Activated CD4-positive, alpha-beta T cell treated with anti-CD3 and anti-CD28 coated beads for 1 hour (primary cell): ENCODE results near the gene RPN2.

Source experiments
- DNase-seq: peaks from one replicate; pipeline ENCODE4 v3.0.0-alpha.2; 2020

RPN2 gene

DNA sequence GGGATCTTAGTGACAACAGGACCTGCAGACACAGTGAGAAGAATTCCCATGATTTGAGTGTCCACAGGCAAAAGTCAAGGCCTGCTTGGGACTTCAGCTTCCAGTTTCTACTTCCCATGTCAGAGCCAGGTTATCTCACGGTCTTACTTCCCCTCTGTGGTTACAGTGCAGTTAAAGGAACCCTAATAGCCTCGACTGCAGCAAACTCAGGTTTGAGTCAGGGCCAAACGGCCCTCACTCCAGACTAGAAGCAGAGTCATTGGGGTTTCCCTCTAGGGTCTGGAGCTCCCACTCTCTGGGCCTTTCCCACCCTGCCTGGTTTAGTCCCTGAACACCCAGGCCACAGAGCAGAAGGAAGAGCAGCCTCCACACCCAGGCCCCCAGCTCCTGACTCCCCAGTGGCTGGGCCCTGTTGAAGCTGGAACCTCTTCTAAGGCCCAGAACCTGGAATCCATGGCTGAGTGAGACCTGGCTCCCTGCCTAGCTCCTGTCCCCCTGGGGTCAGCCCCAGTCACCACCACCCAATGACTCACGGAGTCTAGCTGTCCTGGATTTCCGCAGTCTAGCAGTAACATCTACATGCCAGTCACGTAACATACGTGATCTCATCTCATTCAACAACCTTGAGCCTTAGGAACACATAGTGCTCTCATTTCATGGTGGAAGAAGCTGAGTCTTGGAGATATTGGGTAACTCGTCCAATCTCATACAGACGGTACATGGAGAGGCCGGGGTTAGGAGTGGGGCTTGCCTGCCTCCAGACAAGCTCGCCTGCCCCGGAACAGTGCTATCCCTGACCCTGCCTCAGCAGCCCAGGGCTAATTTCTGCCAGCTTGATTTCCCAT, 91.7 kb downstream of the RPN2 start:
- DNase-seq: no peak

DNA sequence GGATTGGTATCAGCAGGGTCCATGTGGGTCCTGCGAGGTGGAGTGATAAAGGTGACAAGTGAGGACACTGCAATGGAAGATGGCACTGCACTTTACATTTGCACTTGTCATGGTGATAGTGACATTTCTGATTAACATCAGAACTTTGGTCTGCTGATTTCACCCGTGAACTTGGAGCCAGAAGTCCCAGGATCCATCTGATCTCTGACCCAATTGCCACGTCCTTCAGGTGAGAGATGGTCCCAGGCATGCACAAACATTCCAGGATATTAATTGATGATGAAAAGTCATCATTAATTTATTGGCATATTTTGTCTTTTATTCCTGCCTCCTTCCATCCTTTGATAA, 92.3 kb downstream of the RPN2 start:
- DNase-seq: no peak

DNA sequence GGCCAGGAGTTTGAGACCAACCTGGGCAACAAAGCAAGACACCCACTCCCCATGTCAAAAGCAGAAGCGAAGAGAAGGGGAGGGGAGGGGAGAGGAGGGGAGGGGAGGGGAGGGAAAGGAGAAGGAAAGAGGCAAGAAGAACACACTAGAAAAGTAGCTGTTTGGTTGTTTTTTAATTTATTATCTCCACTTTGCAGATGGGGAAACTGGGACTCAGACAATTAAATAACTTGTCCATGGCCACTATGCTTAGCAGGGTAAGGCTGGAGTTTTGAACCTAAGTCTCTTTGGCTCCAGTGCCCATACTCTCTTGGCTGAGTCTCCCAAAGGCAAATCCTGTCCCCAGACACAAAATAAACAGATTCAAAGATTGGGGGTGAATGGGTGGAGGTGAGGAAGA, 94.9 kb downstream of the RPN2 start:
- no peak for DNase-seq

DNA sequence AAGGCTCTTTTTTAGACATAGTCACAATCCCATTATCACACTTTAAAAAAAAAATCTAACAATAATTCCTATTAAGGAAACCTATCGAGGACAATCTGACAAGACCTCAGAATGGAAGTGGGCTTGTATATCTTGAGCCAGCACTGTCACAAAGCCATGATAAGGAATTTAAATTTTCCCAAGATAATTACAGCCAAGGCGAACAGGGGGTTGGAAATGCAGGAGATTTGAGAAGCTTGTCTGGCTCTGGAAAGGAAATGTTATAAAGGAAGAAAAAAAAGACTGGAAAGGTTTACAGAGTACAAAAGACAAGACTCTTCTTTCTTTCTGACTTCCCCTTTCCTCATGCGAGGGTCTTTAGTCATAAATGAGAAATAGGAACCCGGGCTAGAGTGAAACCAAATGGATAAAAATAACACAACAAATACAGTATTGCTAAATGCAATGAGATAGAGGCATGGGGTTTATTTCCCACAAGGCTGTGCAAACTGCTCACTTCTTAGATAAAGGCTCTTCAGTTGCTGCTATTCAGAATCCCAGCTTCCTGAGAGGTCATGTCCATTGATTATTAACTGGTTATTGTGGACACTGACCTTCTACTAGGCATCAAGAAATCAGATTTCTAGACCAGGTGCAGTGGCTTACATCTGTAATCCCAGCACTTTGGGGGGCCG, 95.9 kb downstream of the RPN2 start:
- DNase-seq: no peak

DNA sequence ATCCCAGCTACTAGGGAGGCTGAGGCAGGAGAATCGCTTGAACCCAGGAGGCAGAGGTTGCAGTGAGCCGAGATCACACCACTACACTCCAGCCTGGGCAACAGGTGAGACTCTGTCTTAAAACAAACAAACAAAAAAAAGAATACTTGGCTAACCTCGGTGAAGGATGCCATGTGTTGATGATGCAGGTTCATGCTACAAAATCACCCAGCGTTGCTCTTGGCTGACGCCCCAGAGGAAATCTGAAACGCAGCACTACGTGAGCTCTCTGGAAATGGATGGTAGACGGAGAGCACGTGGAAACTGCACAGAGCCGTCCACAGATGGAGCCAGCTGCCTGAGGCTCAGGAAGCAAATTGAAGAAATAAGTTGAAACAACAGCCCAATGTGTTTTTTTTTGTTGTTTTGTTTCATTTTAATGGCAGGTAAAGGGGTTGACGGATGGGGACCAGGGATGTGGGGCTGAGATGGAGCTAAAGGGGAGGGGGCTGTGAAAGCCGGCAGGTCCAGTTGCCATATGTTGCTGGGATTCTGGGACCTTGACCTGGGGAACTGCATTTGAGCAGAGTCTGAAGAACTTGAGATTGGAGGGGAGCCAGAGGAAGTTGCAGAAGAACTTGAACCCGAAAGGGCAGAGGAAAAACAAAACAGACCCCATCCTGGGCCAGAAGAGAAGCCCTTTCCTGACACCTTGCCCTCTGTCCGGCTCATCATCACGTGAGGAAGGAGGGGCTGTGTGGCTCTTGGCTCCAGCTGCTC, 97.5 kb downstream of the RPN2 start:
- no peak for DNase-seq

DNA sequence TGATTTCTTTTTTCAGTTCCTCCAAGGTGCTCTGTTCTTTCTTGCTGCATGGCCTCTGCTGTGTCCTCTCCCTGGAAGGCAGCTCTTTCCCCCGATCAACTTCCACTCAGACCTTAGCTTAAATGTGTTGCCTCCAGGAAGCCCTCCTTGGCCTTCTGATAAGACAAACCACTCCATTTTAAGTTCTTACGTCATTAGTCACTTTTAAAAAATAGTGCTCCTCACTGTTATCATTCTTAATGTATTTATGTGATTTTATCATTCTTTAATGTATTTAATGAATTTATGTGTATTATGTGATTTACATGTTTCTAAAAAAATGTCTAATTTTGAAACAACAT, 98.1 kb downstream of the RPN2 start:
- DNase-seq: no peak

DNA sequence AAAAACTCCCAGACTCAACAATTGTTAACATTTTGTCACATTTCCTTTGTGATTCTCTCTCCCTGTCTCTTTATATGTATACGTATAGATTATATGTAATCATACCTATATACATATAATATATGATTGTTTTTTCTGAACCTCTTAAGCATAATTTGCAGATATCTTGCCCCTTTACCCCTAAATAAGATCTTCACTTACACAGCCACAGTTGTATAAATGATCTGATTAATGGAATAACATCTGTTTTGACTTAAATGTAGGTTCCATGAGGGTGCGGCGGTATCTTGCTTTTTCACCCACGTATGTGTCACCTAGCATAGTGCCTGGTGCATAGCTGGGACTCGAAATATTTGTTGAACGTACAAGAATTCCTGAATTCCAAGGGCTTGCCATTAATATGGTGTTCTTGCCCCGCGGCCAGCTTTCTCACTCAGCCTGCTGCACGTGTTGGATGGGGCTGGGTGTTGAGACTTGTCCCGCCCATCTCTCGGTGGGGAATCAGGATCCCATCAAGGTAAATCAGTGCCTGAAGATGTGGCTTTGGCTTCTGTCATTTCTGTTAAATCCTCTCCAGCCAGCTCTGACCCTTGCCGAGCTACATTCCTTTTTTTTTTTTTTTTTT, 99.9 kb downstream of the RPN2 start:
- no peak for DNase-seq

DNA sequence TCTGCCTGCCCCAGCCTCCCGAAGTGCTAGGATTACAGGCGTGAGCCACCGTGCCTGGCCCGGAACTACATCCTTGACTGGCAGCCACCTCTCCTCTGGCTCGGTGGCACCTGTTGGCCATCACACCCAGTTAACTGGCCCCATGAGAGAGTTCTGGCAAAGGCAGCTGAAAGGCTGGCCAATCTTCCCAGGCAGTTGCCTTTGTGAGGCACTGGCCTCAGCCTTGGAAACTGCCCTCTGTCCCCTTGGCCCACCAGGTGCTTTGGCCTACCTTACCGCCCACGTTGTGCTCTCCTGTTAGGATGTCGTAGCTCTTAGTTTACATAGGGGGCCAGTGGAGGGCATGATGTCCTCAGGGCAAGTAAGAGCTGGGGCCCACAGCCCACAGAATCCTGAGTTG, 100.7 kb downstream of the RPN2 start:
- no peak for DNase-seq

DNA sequence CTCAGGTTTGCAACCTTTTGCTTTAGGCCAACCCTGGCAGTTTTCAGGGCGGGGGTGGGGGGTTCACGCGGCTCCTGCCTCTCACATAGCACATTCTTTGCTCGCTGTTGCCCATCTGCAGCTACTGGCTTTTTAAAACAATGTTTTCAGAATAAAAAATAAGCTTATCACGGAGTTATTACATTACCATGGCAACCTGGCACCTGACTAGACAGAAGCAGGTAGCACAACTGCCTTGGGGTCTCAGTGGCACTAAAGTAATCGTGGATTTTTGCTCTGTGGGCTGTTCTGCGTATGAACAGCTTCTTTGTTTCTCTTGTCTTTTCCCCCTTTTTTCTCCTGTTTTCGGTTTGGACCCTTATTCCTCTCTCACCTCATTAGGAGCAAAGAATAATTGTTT, 101.3 kb downstream of the RPN2 start:
- DNase-seq: no peak

DNA sequence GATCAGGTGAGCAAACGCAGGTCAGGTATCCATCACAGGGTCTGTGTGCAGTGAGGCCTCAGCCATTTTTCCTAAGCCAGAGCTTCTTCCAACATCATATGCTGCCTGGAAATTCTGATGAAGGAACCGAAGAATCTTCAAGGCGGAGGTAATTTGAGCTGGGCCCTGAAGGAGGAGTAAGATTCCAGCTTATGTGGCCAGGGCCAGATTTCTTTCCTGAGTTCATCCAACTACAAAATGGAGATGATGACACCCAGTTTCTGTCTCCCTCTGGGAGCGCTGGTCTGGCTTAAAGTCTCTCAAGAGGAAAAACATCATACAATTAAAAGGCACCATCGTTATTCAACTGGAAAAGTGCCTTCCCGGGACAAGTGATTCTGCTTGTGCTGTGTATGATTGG, 103.4 kb downstream of the RPN2 start:
- no peak for DNase-seq

DNA sequence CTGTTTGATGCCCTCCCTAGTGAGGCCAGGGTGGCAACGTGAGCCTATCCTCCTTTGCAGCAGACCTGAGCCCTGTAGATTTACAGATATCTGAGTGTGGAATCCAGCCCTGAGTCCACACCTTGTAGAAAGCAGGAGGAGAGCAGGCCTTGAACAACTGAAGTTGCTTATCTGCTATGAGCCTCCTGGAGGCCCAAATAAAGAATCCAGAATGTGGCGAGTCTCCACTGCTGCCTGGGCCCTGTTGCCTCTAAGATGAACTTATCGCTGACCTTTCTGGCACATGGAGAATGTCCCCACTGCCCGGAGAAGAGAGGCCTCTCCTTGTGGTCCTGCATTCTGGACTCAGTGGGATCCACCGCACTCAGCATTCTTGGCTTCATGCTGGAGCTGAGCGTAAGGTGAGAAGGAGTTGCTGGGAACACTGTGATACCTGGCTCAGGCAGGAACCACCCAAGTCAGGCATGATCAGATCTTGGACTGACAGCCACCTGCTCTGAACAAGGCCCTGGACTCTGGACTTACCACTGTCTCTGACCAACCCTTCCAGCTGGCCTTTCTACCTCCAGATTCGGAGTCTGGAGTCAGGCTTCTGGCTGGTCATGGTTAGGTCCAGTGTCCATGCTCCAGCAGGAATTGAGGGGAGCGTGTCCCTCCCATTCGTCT, 104.5 kb downstream of the RPN2 start:
- no peak for DNase-seq

DNA sequence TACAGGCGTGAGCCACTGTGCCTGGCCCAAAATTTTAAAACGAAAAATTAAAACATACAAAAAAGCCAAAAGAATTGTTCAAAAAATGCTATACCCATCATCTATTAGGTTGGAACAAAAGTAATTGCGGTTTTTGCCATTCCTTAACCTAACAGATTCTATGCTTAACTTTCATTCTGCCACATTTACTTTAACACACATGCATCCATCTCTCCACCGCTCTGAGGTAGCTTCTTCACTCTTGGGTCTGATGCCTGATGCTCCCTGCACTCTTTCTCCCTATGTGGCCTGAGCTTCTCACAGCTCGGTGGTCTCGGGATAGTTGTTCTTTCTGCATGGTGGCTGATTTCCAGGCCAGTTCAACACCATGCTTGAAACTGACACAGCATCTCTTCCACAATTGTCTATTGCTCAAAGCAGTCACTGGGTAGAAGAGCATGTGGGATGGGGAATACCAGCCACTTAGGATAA, 105.6 kb downstream of the RPN2 start:
- DNase-seq: no peak

DNA sequence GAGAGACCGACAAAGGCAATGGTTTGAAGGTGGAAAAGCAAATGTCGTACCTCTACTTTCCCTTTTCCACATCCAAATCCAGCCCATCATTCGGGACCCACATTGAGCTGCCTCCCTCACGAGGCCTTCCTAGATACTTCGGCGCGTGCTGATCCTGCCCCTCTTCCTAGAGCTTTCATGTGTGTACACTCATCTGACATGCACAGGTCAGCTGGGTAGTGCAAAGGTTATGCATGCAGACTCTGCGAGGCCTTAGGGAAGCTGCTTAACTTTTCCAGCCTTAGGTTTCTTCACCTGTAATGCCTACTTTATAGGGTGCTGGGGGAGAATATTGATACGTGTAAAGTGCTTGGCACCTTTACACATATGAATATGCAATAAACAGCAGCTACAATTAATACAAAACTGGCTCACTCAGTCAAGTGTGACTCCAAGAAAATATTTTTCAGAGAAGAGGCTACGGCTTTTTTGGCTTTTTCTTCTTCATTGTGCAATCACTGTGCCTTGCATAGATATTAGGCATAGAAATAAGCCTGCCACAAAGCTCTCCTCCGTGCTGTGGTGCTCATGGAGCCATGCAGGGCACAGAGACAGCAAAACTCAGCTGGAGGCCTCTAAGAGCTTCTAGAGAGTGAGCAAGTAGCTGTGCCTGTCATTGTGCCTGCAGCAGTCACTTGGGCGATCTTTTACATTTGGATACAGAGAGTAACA, 106.7 kb downstream of the RPN2 start:
- DNase-seq: no peak

DNA sequence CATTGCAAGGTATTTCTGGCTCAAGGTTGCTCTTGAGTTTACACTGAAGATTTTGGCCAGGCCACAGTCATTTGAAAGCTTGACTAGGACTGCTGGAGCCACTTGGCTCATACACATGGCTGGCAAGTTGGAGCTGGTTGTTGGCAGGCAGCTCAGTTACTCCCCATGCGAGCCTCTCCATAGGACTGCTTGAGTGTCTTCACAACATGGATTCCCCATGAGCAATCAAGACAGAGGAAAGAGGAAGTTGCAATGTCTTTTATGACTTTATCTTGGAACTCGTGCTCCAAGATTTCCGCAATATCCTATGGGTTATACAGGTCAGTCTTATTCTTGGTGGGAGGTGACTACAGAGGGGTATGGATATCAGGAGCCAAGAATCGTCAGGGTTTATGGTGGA, 109.0 kb downstream of the RPN2 start:
- DNase-seq: no peak

DNA sequence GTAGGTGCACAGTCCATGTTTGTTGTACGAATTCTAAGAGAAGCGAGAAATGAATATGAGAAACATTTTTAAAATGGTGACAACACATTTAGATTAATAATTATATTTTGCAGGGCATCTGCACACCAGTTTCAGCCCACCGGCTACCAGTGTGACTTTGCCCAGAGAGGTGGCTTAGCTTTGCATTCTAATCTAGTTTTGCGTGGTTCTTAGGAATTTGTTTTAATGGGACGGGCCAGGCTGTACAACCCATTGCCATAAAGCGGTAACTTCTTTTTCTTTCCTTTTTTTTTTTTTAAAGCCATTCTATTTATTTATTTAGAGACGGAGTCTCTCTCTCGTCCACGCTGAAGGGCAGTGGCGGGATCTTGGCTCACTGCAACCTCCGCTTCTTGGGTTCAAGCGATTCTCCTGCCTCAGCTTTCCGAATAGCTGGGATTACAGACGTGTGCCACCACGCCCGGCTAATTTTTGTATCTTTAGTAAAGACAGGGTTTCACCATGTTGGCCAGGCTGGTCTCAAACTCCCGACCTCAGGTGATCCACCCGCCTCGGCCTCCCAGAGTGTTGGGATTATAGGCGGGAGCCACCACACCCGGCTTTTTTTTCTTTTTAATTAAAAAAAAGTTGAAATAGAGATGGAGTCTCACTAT, 111.2 kb downstream of the RPN2 start:
- DNase-seq: no peak
